H1 (cell line): Measurements from ENCODE around the gene UBE2O. TPM values are rescaled to one million over a fixed set of nuclear protein-coding genes. Genes with fewer than 3 reads are reported as not detected.

ENCODE experiments used
- CTCF ChIA-PET: fragments of 300-600 bp; sonication (Branson Sonifier 250); formaldehyde crosslinking; loops from one replicate; lab custom pipeline; 2021; ENCODE audit not compliant: partially characterized antibody; lab: Charles Lee
- POLR2A ChIA-PET: fragments of 300-600 bp; sonication (Branson Sonifier 250); formaldehyde crosslinking; loops from one replicate; lab custom pipeline; 2021; ENCODE audit warnings: inconsistent platforms; ENCODE audit not compliant: partially characterized antibody; lab: Charles Lee
- DNase-seq, 2 experiments: peaks; one replicate each; pipeline versions ENCODE4 v3.0.0 to v3.0.0-alpha.2; 2010 to 2022; ENCODE audit warnings: low spot score in 2 of 2, low read depth in 1 of 2, mixed read lengths in 1 of 2
- FAIRE-seq: peaks from 2 replicates; lab custom pipeline; 2011; peaks lifted over from hg19 to GRCh38; lab: Jason Lieb, UNC
- H2AFZ ChIP-seq: 2 replicates; pipeline ENCODE4 v1.8.1; 2012; ENCODE audit warnings: low read length, inconsistent platforms
- H2AK5ac ChIP-seq: 2 replicates; pipeline ENCODE4 v1.6.1; 2013; ENCODE audit warnings: low read depth, low read length
- H2BK120ac ChIP-seq: replicated peaks from 2 replicates; pipeline ENCODE3; 2013; ENCODE audit warnings: low read depth, low read length, inconsistent platforms
- H2BK12ac ChIP-seq: 2 replicates; pipeline ENCODE4 v1.6.1; 2013; ENCODE audit warnings: low read depth, low read length
- H2BK15ac ChIP-seq: 2 replicates; pipeline ENCODE4 v1.6.1; 2013; ENCODE audit warnings: low read length
- H2BK20ac ChIP-seq: 2 replicates; pipeline ENCODE4 v1.6.1; 2013; ENCODE audit warnings: low read length
- H2BK5ac ChIP-seq: 2 replicates; pipeline ENCODE4 v1.6.1; 2013; ENCODE audit warnings: low read depth, low read length
- H3K14ac ChIP-seq: 2 replicates; pipeline ENCODE4 v1.6.1; 2013; ENCODE audit warnings: inconsistent platforms; ENCODE audit not compliant: insufficient read length
- H3K18ac ChIP-seq: 2 replicates; pipeline ENCODE4 v1.6.1; 2013; ENCODE audit warnings: low read length; ENCODE audit errors: extremely low read depth
- H3K23ac ChIP-seq: 2 replicates; pipeline ENCODE4 v1.6.1; 2013; ENCODE audit warnings: inconsistent platforms; ENCODE audit not compliant: insufficient read length
- H3K23me2 ChIP-seq: 2 replicates; pipeline ENCODE4 v1.6.1; 2013; ENCODE audit warnings: low read depth, low read length
- H3K27ac ChIP-seq: 2 replicates; pipeline ENCODE4 v1.6.1; 2011; ENCODE audit warnings: low read depth, low read length, inconsistent platforms
- H3K27me3 ChIP-seq, 4 experiments: replicated peaks in 1 of 4; 1 replicate in 1 of 4; 2 replicates in 3 of 4; pipeline versions ENCODE4 v1.6.1 to v1.8.1; 2011 to 2013; ENCODE audit warnings: low read length in 3 of 4, mild to moderate bottlenecking in 3 of 4, inconsistent platforms in 2 of 4, mixed read lengths in 2 of 4, moderate library complexity in 1 of 4; ENCODE audit not compliant: control insufficient read depth in 3 of 4, insufficient read depth in 3 of 4; ENCODE audit errors: extremely low read depth in 1 of 4
- H3K36me3 ChIP-seq, 4 experiments: 2 replicates each; pipeline versions ENCODE4 v1.6.1 to v1.8.1; 2011 to 2013; ENCODE audit warnings: mild to moderate bottlenecking in 4 of 4, low read length in 3 of 4, moderate library complexity in 2 of 4, control low read depth in 1 of 4, inconsistent platforms in 1 of 4; ENCODE audit not compliant: insufficient read depth in 4 of 4, control insufficient read depth in 2 of 4
- H3K4ac ChIP-seq: replicated peaks from 2 replicates; pipeline ENCODE3; 2013; ENCODE audit warnings: low read length, low read depth, mixed read lengths, inconsistent platforms; ENCODE audit not compliant: insufficient read length
- H3K4me1 ChIP-seq, 4 experiments: replicated peaks in 1 of 4; 1 replicate in 1 of 4; 2 replicates in 3 of 4; pipeline versions ENCODE4 v1.6.1 to v1.8.1; 2011 to 2013; ENCODE audit warnings: low read length in 3 of 4, inconsistent platforms in 2 of 4, mixed read lengths in 1 of 4; ENCODE audit not compliant: insufficient read depth in 4 of 4, control insufficient read depth in 3 of 4
- H3K4me2 ChIP-seq, 2 experiments: 2 replicates each; pipeline versions ENCODE4 v1.6.1 to v1.8.1; 2011 to 2013; ENCODE audit warnings: low read depth in 2 of 2, low read length in 2 of 2, control low read depth in 1 of 2, inconsistent platforms in 1 of 2, mild to moderate bottlenecking in 1 of 2; ENCODE audit not compliant: insufficient read depth in 1 of 2
- H3K4me3 ChIP-seq, 4 experiments: fragments of 200-600, 300-600 bp in 1 of 4; sonication (generic), shearing (Covaris generic), sonication (Bioruptor Twin) in 1 of 4; 2 replicates each; pipeline versions ENCODE4 v1.5.1 to v1.8.1; 2011 to 2016; ENCODE audit warnings: low read length in 4 of 4, low read depth in 3 of 4, control low read depth in 2 of 4, inconsistent platforms in 2 of 4, mild to moderate bottlenecking in 2 of 4, mixed read lengths in 1 of 4, moderate library complexity in 1 of 4; ENCODE audit not compliant: insufficient read depth in 2 of 4; ENCODE audit errors: extremely low read depth in 1 of 4
- H3K56ac ChIP-seq: replicated peaks from 2 replicates; pipeline ENCODE3; 2013; ENCODE audit warnings: low read depth, mild to moderate bottlenecking, mixed read lengths, low read length, inconsistent platforms; ENCODE audit not compliant: insufficient read length
- H3K79me1 ChIP-seq: 2 replicates; pipeline ENCODE4 v1.6.1; 2013; ENCODE audit warnings: low read depth, low read length, control low read depth
- H3K79me2 ChIP-seq, 2 experiments: 2 replicates each; pipeline versions ENCODE4 v1.6.1 to v1.8.1; 2012 to 2013; ENCODE audit warnings: low read length in 2 of 2, mild to moderate bottlenecking in 2 of 2, inconsistent platforms in 1 of 2; ENCODE audit not compliant: insufficient read depth in 2 of 2, control insufficient read depth in 1 of 2
- H3K9ac ChIP-seq, 4 experiments: replicated peaks in 1 of 4; 1 replicate in 1 of 4; 2 replicates in 3 of 4; pipeline versions ENCODE4 v1.6.1 to v1.8.1; 2011 to 2013; ENCODE audit warnings: low read depth in 3 of 4, low read length in 3 of 4, control low read depth in 2 of 4, mild to moderate bottlenecking in 2 of 4, moderate library complexity in 2 of 4, inconsistent platforms in 1 of 4; ENCODE audit errors: extremely low read depth in 1 of 4
- H3K9me3 ChIP-seq, 2 experiments: 2 replicates each; pipeline versions ENCODE4 v1.6.1 to v1.8.1; 2012 to 2013; ENCODE audit warnings: mild to moderate bottlenecking in 2 of 2, moderate library complexity in 2 of 2, control low read depth in 1 of 2, inconsistent platforms in 1 of 2, low read depth in 1 of 2, low read length in 1 of 2, mixed read lengths in 1 of 2; ENCODE audit not compliant: insufficient read depth in 2 of 2
- H4K20me1 ChIP-seq, 2 experiments: replicated peaks in 1 of 2; 2 replicates each; pipeline versions ENCODE3 to v1.8.1; 2011 to 2013; ENCODE audit warnings: inconsistent platforms in 2 of 2, low read length in 2 of 2, mild to moderate bottlenecking in 1 of 2; ENCODE audit not compliant: insufficient read depth in 2 of 2, control insufficient read depth in 1 of 2
- H4K5ac ChIP-seq: 2 replicates; pipeline ENCODE4 v1.6.1; 2013; ENCODE audit warnings: low read length, low read depth, mixed read lengths, inconsistent platforms; ENCODE audit not compliant: insufficient read length
- H4K8ac ChIP-seq: 2 replicates; pipeline ENCODE4 v1.8.0; 2013; ENCODE audit warnings: mild to moderate bottlenecking, moderate library complexity, low read length, inconsistent platforms; ENCODE audit not compliant: insufficient read depth; ENCODE audit errors: extremely low read depth
- H4K91ac ChIP-seq: replicated peaks from 2 replicates; pipeline ENCODE3; 2013; ENCODE audit warnings: low read length, mixed read lengths, inconsistent platforms; ENCODE audit not compliant: insufficient read length
- JUND ChIP-seq: IDR thresholded peaks from 2 replicates; pipeline ENCODE4 v1.6.1; 2011; ENCODE audit warnings: mild to moderate bottlenecking, improper control_type of control experiment, low read length
- RNF2 ChIP-seq: fragments of 200-900, 300-1000 bp; sonication (generic); IDR thresholded peaks from 2 replicates; pipeline ENCODE4 v1.7.1; 2016; ENCODE audit warnings: borderline replicate concordance, low read depth, mild to moderate bottlenecking, antibody characterized with exemption, low read length; ENCODE audit not compliant: poor library complexity, severe bottlenecking; ENCODE audit errors: missing control alignments
- SP2 ChIP-seq: IDR thresholded peaks from 2 replicates; pipeline ENCODE4 v1.6.1; 2012; ENCODE audit warnings: mild to moderate bottlenecking, low read length, inconsistent platforms
- WGBS, 2 experiments: shearing (Covaris generic) in 1 of 2; methylation state at CpG; one replicate each; pipeline versions ENCODE4 v1.1.6 to v1.1.7; 2013 to 2015; ENCODE audit warnings: low lambda C conversion rate in 2 of 2, mixed read lengths in 2 of 2, inconsistent platforms in 1 of 2, low coverage in 1 of 2, missing lambda C conversion rate in 1 of 2; ENCODE audit not compliant: insufficient replicate concordance in 2 of 2, insufficient coverage in 1 of 2, insufficient read length in 1 of 2; ENCODE audit errors: extremely low coverage in 1 of 2, missing lambda C conversion rate in 1 of 2; 5-methylcytosine and 5-hydroxymethylcytosine counted together
- polyA plus RNA-seq, 7 experiments: library from polyadenylated mRNA; depleted of rRNA in 3 of 7; stranded (reverse) in 5 of 7; unstranded in 2 of 7; fragments of >200 nt in 5 of 7; fragments of 200-250 nt in 2 of 7; gene quantifications; 1 replicate in 5 of 7; 2 replicates in 1 of 7; 4 replicates in 1 of 7; pipeline versions ENCODE4 v1.2.1 to v1.2.3, GENCODE V29; 2011 to 2013; ENCODE audit warnings: missing spikeins in 2 of 7, mixed read lengths in 2 of 7
- total RNA-seq: library from RNA; stranded (reverse); fragmentation: NEBNext Ultra II Directional; extraction: Animal tissue kit (Norgen Biotek cat#: 25700); gene quantifications from 2 replicates; pipeline ENCODE4 v1.2.1, GENCODE V29; 2021

Gene UBE2O
- total and polyA plus RNA-seq, 2 of the 8 experiments (the other 6 are each of a cell fraction or from before 2014, with no cell fraction given), result 24.4 to 63.0 TPM

- H3K9ac ChIP-seq, result no peak overlapping the region
- no peak overlapping the region for H3K23ac ChIP-seq
- POLR2A ChIA-PET, result interaction anchor here (0.7 to 1.3 kb wide), 3 partner anchors 12 to 595 kb away, joined by 3 read pairs; no protein-coding TSS in a partner anchor
- no peak overlapping the region for H3K4me3 ChIP-seq
- H3K4ac ChIP-seq, result no peak overlapping the region
- H3K36me3 ChIP-seq, result peaks cover 0 to 2% (median 1%) of the 10 kb centered on the region in 4 experiments; a peak in 1 of 8 replicates
- no peak overlapping the region for H3K56ac ChIP-seq
- H3K18ac ChIP-seq, result no peak overlapping the region
- FAIRE-seq (no peak), DNase-seq (no peak)
- CTCF ChIA-PET, result interaction anchor here (1.3 to 11.0 kb wide), 3 partner anchors 13 to 23 kb away, joined by 3 to 192 read pairs (median 6); partner anchors contain the start of genes AANAT and RHBDF2
- H3K23me2 ChIP-seq, result no peaks in the 10 kb centered on the region
- H2BK15ac ChIP-seq, result no peak overlapping the region
- no peak overlapping the region for H2AFZ ChIP-seq
- WGBS, 2 experiments, result 86% methylated on average over 21 of the region's 21 CpGs; no CpG with 5 or more reads in 1 of the 2 experiments
- H4K8ac ChIP-seq, result no peak overlapping the region; the same call in 1 of the 2 replicates
- no peaks in the 10 kb centered on the region for H3K79me2 ChIP-seq
- H2BK12ac ChIP-seq, result no peak overlapping the region
- no peaks in the 10 kb centered on the region for H3K79me1 ChIP-seq
- no peak overlapping the region for H2AK5ac ChIP-seq
- H3K9me3 ChIP-seq, result no peaks in the 10 kb centered on the region
- no peak overlapping the region for H4K5ac ChIP-seq
- no peak overlapping the region for H3K27ac ChIP-seq
- H3K14ac ChIP-seq, result no peak overlapping the region
- TF ChIP-seq RNF2 (no peak), JUND (no peak), SP2 (no peak)
- H4K91ac ChIP-seq, result no peak overlapping the region
- H2BK20ac ChIP-seq, result no peak overlapping the region
- no peak overlapping the region for H3K4me2 ChIP-seq
- H3K27me3 ChIP-seq, result no peaks in the 10 kb centered on the region
- H4K20me1 ChIP-seq, result peaks cover 0 to 4% of the 10 kb centered on the region in 2 experiments
- H2BK5ac ChIP-seq, result no peak overlapping the region
- no peak overlapping the region for H2BK120ac ChIP-seq
- no peaks in the 10 kb centered on the region for H3K4me1 ChIP-seq
Observed at GRCh38 chr17:76481071-76481655, 28.2 kb upstream of the UBE2O start.
